ENCODE data around the gene INTS6. TPM values are rescaled to one million over a fixed set of nuclear protein-coding genes. Genes with fewer than 3 reads are reported as not detected.

Gene INTS6
- total RNA-seq, 4 donors from 2014 or later, result 15.3 to 37.0 (median 25.2) TPM

GRCh38 chr13:51341232-51341631 lies 111.6 kb downstream of the INTS6 start:
- no peaks in the 10 kb centered on the region for H3K9me3 ChIP-seq
- TF ChIP-seq POLR2A (IDR thresholded peaks at IDR 0.05), result no peak
- TF ChIP-seq POLR2AphosphoS5 (IDR thresholded peaks at IDR 0.05), result no peak
- TF ChIP-seq EP300 (IDR thresholded peaks at IDR 0.05; ENCODE audit: low read depth), result no peak
- no peak for TF ChIP-seq CTCF (IDR thresholded peaks at IDR 0.05)
- no peaks in the 10 kb centered on the region for H3K36me3 ChIP-seq
- in situ Hi-C loops (cut with MboI; ENCODE audit: low pct_ligation_motif_present in 1 of 4, low pct_unique_long_range_greater_than_20kb in 1 of 4, low sequenced_read_pairs in 3 of 4) (no loop called here), intact Hi-C loops (cut with DNase I; ENCODE audit: low total_unique reads) (no loop called here)
- no peak for DNase-seq
- H3K4me3 ChIP-seq, result no peak overlapping the region
- 79% methylated on average over 2 of the region's 2 CpGs; no CpG with 5 or more reads in 1 of the 2 donors for WGBS, 2 donors (ENCODE audit: low coverage in 1 of 2)
- H3K4me1 ChIP-seq, result no peaks in the 10 kb centered on the region
- no peaks in the 10 kb centered on the region for H3K27me3 ChIP-seq
- H3K27ac ChIP-seq, result no peak overlapping the region

- H3K27ac ChIP-seq, result no peak overlapping the region
- no peaks in the 10 kb centered on the region for H3K27me3 ChIP-seq
- no peaks in the 10 kb centered on the region for H3K9me3 ChIP-seq
- no peak overlapping the region for H3K4me3 ChIP-seq
- intact Hi-C loops (cut with DNase I; ENCODE audit: low total_unique reads), result no loop called here
- no peak for DNase-seq
- no peaks in the 10 kb centered on the region for H3K4me1 ChIP-seq
- TF ChIP-seq POLR2AphosphoS5 (IDR thresholded peaks at IDR 0.05), result no peak
- no peak for TF ChIP-seq EP300 (IDR thresholded peaks at IDR 0.05; ENCODE audit: low read depth)
- TF ChIP-seq CTCF (IDR thresholded peaks at IDR 0.05), result no peak
- no peak for TF ChIP-seq POLR2A (IDR thresholded peaks at IDR 0.05)
- in situ Hi-C loops (cut with MboI; ENCODE audit: low pct_ligation_motif_present in 1 of 4, low pct_unique_long_range_greater_than_20kb in 1 of 4, low sequenced_read_pairs in 3 of 4), result no loop called here
- WGBS, 2 donors (ENCODE audit: low coverage in 1 of 2), result 59 to 65% methylated on average over 2 to 4 of the region's 4 CpGs
- H3K36me3 ChIP-seq, result no peaks in the 10 kb centered on the region
Observed at GRCh38 chr13:51339952-51340732, 112.7 kb downstream of the INTS6 start.

GRCh38 chr13:51339354-51339753 lies 113.5 kb downstream of the INTS6 start, which contains the start of gene SERPINE3:
Gene SERPINE3, plus strand, starts transcription at chr13:51339691. Its CDS starts 1,401 bp downstream, at chr13:51341092.
- no peaks in the 10 kb centered on the region for H3K36me3 ChIP-seq
- 88 to 93% methylated on average over 5 to 11 of the region's 11 CpGs for WGBS, 2 donors (ENCODE audit: low coverage in 1 of 2)
- no peaks in the 10 kb centered on the region for H3K9me3 ChIP-seq
- H3K4me3 ChIP-seq, result no peak within 1 kb of the TSS
- intact Hi-C loops (cut with DNase I; ENCODE audit: low total_unique reads) (no loop called here), in situ Hi-C loops (cut with MboI; ENCODE audit: low pct_ligation_motif_present in 1 of 4, low pct_unique_long_range_greater_than_20kb in 1 of 4, low sequenced_read_pairs in 3 of 4) (no loop called here)
- no peak for DNase-seq
- no peak for TF ChIP-seq EP300 (IDR thresholded peaks at IDR 0.05; ENCODE audit: low read depth)
- TF ChIP-seq POLR2A (IDR thresholded peaks at IDR 0.05), result no peak
- TF ChIP-seq POLR2AphosphoS5 (IDR thresholded peaks at IDR 0.05), result no peak
- TF ChIP-seq CTCF (IDR thresholded peaks at IDR 0.05), result no peak
- H3K27me3 ChIP-seq, result no peaks in the 10 kb centered on the region
- no peaks in the 10 kb centered on the region for H3K4me1 ChIP-seq
- no peak within 1 kb of the TSS for H3K27ac ChIP-seq

GRCh38 chr13:51336746-51337145 lies 116.1 kb downstream of the INTS6 start:
- no peaks in the 10 kb centered on the region for H3K9me3 ChIP-seq
- H3K36me3 ChIP-seq, result no peaks in the 10 kb centered on the region
- H3K27me3 ChIP-seq, result no peaks in the 10 kb centered on the region
- no peak for DNase-seq
- H3K27ac ChIP-seq, result no peak overlapping the region
- in situ Hi-C loops (cut with MboI; ENCODE audit: low pct_ligation_motif_present in 1 of 4, low pct_unique_long_range_greater_than_20kb in 1 of 4, low sequenced_read_pairs in 3 of 4) (no loop called here), intact Hi-C loops (cut with DNase I; ENCODE audit: low total_unique reads) (no loop called here)
- no peaks in the 10 kb centered on the region for H3K4me1 ChIP-seq
- TF ChIP-seq EP300 (IDR thresholded peaks at IDR 0.05; ENCODE audit: low read depth), result no peak
- TF ChIP-seq POLR2A (IDR thresholded peaks at IDR 0.05), result no peak
- TF ChIP-seq POLR2AphosphoS5 (IDR thresholded peaks at IDR 0.05), result no peak
- WGBS, 2 donors (ENCODE audit: low coverage in 1 of 2), result 95% methylated on average over 5 of the region's 5 CpGs; no CpG with 5 or more reads in 1 of the 2 donors
- no peak overlapping the region for H3K4me3 ChIP-seq
